ENCODE results near the gene MCEMP1.
"Not testable (repeated sequence)": the region's sequence is repeated elsewhere in the genome, so short reads cannot be mapped to it uniquely, and the experiment has no call there.

MCEMP1 gene

DNA sequence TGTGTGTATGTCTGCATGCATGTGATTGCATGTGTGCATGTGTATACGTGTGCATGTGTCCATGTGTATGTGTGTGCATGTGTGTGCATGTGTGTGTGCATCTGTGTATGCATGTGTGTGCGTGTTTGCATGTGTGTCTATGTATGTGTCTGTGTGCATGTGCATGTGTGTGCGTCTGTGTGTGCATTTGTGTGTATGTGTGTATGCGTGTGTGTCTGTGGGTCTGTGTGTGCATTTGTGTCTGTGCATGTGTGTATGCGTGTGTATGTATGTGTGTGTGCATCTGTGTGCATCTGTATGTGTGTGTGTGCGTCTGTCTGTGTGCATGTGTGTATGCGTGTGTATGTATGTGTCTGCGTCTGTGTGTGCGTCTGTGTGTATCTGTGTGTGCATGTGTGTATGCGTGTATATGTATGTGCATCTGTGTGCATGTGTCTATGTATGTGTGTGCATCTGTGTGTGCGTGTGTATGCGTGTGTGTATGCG is 37.0 kb upstream of the MCEMP1 start:
- in situ Hi-C loops (cut with MboI; ENCODE audit: low pct_unique_long_range_greater_than_20kb, low sequenced_read_pairs, unreplicated experiment) = no loop called here
- no peak for DNase-seq (ENCODE audit: low spot score)
- TF ChIP-seq, protein P1, sequence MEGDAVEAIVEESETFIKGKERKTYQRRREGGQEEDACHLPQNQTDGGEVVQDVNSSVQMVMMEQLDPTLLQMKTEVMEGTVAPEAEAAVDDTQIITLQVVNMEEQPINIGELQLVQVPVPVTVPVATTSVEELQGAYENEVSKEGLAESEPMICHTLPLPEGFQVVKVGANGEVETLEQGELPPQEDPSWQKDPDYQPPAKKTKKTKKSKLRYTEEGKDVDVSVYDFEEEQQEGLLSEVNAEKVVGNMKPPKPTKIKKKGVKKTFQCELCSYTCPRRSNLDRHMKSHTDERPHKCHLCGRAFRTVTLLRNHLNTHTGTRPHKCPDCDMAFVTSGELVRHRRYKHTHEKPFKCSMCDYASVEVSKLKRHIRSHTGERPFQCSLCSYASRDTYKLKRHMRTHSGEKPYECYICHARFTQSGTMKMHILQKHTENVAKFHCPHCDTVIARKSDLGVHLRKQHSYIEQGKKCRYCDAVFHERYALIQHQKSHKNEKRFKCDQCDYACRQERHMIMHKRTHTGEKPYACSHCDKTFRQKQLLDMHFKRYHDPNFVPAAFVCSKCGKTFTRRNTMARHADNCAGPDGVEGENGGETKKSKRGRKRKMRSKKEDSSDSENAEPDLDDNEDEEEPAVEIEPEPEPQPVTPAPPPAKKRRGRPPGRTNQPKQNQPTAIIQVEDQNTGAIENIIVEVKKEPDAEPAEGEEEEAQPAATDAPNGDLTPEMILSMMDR (IDR thresholded peaks at IDR 0.05; ENCODE audit: extremely low read depth, insufficient read depth, missing control alignments) = no peak

- in situ Hi-C loops (cut with MboI; ENCODE audit: low pct_unique_long_range_greater_than_20kb, low sequenced_read_pairs, unreplicated experiment) = no loop called here
- no peak for DNase-seq (ENCODE audit: low spot score)
- TF ChIP-seq, protein P1 (IDR thresholded peaks at IDR 0.05; ENCODE audit: extremely low read depth, insufficient read depth, missing control alignments) = no peak
These were observed 36.1 kb upstream of the MCEMP1 start for GRCh38 chr19:7640803-7641202.

DNA sequence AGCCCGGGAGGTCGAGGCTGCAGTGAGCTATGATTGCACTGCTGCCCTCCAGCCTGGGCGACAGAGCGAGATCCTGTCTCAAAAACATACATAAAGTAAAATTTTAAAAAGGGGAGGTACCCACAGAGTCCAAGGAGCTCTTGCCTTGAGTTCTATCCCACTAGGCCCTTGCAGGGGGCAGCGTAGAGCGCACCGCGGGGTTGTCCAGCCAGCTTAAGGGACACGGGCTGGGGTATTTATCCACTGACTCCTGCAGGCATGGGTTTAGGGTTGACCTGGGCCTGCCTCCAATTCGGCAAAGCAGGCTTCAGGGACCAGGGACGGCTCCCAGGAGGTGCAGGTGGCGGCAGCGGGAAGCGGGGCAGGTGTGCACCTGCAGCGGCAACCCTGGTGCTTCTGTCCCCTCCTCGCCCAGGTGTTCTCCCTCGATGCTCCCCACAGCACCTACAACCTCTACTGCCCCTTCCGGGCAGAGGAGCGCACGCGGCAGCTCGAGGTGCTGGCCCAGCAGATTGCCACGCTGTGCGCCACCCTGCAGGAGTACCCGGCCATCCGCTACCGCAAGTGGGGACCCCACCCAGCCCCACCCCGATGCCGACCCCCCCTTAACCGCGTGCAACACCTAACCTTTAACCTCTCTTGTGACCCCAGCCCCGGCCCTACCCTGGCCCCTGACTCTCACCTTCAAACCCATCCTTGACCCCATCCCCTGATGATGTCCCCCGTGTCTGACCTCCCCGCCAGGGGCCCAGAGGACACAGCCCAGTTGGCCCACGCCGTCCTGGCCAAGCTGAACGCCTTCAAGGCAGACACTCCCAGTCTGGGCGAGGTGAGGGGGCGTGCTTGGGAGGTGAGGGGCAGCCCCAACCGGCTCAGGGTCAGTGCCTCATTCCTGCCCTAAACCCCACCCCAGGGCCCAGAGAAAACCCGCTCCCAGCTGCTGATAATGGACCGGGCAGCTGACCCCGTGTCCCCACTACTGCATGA is 35.3 kb upstream of the MCEMP1 start:
- no peak for DNase-seq (ENCODE audit: low spot score)
- in situ Hi-C loops (cut with MboI; ENCODE audit: low pct_unique_long_range_greater_than_20kb, low sequenced_read_pairs, unreplicated experiment) = no loop called here
- TF ChIP-seq, protein P1 (IDR thresholded peaks at IDR 0.05; ENCODE audit: extremely low read depth, insufficient read depth, missing control alignments) = no peak

DNA sequence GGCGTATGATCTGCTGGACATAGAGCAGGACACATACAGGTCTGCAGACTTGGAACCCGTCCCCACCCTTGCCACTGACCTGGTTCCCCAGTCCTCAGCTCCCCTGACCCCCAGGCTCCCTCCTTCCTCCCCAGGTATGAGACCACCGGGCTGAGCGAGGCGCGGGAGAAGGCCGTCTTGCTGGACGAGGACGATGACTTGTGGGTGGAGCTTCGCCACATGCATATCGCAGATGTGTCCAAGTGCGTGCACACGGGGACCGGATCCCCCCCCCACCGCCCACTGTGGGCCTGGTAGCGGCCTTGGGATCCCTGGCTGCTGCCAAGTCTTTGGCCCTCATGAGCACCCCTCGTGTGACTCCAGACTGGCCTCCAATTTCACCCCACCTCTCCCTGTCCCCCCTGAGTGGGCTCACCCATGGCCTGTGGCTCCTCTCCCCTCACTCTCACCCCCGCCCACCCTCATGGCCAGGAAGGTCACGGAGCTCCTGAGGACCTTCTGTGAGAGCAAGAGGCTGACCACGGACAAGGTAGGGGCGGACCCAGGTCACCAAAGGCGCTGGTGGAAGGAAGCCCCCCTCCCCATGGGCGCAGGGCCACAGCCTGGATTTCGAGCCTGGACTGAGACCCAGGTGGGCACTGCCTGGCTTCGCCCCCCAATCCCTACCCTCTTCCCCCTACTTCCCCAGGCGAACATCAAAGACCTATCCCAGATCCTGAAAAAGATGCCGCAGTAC is 34.4 kb upstream of the MCEMP1 start:
- TF ChIP-seq, protein P1 (IDR thresholded peaks at IDR 0.05; ENCODE audit: extremely low read depth, insufficient read depth, missing control alignments) = no peak
- DNase-seq (ENCODE audit: low spot score) = no peak
- in situ Hi-C loops (cut with MboI; ENCODE audit: low pct_unique_long_range_greater_than_20kb, low sequenced_read_pairs, unreplicated experiment) = no loop called here

GRCh38 chr19:7643031-7643415 is 33.9 kb upstream of the MCEMP1 start:
- TF ChIP-seq, protein P1 (IDR thresholded peaks at IDR 0.05; ENCODE audit: extremely low read depth, insufficient read depth, missing control alignments) = no peak
- in situ Hi-C loops (cut with MboI; ENCODE audit: low pct_unique_long_range_greater_than_20kb, low sequenced_read_pairs, unreplicated experiment) = no loop called here
- DNase-seq (ENCODE audit: low spot score) = no peak

DNA sequence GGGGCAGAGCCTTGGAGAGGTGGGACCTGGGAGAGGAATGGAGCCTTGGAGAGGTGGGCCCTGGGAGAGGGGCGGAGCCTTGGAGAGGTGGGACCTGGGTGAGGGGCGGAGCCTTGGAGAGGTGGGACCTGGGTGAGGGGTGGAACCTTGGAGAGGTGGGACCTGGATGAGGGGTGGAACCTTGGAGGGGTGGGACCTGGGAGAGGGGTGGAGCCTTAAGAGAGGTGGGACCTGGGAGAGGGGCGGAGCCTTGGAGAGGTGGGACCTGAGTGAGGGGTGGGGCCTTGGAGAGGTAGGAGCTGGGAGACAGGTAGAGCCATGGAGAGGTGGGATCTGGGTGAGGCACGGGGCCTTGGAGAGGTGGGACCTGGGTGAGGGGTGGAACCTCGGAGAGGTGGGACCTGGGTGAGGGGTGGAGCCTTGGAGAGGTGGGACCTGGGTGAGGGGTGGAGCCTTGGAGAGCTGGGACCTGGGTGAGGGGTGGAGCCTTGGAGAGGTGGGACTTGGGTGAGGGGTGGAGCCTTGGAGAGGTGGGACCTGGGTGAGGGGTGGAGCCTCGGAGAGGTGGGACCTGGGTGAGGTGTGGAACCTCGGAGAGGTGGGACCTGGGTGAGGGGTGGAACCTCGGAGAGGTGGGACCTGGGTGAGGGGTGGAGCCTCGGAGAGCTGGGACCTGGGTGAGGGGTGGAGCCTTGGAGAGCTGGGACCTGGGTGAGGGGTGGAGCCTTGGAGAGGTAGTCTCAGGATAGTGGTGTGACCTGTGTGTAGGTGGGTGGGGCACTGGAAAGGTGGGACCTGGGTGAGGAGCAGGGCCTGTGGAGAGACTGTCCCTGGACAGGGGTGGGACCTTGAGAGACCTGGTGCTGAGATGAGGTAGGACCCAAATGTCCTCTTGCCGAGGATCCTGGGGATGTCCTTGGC is 33.0 kb upstream of the MCEMP1 start:
- DNase-seq (ENCODE audit: low spot score) = peak; percentile 55
- in situ Hi-C loops (cut with MboI; ENCODE audit: low pct_unique_long_range_greater_than_20kb, low sequenced_read_pairs, unreplicated experiment) = not testable (repeated sequence)

Data from GM13977 (cell line).